GM21381 (cell line): ENCODE results near the gene TELO2.
"Not testable (repeated sequence)": the region's sequence is repeated elsewhere in the genome, so short reads cannot be mapped to it uniquely, and the experiment has no call there.

Source experiments
- ATAC-seq: cut with Tn5 transposase; IDR thresholded peaks from one replicate; pipeline ENCODE4 v1.9.1; 2021; ENCODE audit warnings: mild to moderate bottlenecking, moderate library complexity; ENCODE audit not compliant: unreplicated experiment

TELO2 gene

DNA sequence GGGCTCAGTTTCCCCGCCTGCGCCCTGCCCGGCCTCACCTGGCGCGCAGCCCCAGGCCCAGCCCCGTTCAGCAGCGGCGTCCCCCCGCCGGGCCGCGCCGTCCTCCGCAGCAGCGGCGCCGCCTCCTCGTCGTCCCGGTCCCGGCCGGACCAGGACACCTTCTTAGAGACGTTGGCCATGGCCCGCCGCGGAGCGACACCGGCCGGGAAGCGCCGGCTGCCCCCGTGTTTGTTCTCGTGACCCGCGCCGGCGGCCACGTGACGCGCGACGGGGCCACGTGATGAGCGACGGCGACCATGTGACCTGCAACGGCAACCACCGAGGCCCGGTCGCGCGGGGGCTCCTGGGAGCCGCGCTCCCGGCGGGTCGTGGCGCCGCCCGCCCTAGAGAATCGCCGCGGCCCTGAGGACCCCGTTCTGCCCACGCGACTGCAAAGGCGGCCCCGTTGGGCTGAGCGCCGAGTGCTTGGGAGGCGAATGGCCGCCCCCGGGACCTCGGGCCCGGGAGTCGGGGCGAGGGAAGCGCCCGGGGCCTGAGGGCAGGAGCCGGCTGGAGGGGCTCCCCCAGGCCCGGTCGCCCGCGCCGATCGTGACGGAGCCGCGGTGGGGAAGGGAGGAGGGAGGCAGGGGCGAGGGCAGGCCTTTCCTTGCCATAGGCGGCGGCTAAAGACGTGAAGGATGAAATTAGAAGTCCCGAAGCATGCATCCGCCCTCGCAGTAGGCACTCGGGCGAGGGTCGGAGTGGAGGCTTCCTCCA lies 18.2 kb upstream of the TELO2 start, which contains the start of gene CLCN7:
CLCN7 (minus strand) TSS at position 233 of the 756 bp plus-strand sequence; CDS start at position 179, 54 bp downstream.
- ATAC-seq = peak; percentile 88

DNA sequence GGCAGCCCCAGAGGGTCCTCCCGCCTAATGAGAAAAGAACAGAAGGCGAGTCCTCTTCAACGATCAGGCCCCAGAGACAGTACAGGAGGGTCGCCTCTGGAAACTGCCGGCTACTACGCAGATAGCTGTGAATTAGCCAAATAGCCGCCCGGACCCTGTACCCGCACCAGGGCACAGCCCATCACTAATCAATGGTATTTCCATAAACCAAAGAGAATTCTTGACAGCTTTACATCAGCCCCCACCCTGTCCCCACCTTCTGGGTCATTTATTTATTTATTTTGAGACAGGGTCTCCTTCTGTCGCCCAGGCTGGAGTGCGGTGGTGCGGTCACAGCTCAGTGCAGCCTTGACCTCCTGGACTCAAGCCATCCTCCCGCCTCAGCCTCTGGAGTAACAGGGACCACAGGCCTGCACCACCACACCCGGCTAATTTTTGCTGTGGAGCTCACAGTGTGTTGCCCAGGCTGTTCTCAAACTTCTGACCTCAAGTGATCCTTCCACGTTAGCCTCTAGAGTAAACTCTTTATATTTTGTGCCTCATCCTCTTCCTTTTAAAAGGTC lies 17.5 kb upstream of the TELO2 start:
- peak; percentile 7 for ATAC-seq

DNA sequence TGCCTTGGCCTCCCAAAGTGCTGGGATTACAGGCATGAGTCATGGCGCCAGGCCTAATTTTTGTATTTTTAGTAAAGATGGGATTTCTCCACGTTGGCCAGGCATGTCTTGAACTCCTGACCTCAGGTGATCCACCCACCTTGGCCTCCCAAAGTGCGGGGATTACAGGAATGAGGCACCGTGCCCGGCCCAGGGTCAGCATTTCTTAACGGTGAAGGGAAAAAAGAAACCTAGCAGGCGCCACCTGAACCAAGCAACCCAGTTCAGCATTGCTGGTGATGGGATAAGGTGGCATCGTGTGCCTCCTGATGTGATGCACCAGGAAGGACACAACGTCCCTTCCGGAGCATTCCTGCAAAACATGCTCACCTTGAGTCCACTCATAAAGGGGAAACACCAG lies 16.1 kb upstream of the TELO2 start:
- ATAC-seq = no peak

DNA sequence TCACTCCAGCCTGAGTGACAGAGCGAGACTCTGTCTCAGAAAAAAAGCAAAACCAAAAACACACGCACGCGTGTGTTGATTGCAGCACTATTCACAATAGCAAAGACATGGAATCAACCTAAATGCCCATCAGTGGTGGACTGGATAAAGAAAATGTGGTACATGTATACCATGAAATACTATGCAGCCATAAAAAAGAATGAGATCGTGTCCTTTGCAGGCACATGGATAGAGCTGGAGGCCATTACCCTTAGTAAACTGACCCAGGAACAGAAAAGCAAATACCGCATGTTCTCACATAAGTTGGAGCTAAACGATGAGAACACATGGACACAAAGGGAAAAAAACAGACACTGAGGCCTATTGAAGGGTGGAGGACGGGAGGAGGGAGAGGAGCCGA lies 14.2 kb upstream of the TELO2 start:
- not testable (repeated sequence) for ATAC-seq

DNA sequence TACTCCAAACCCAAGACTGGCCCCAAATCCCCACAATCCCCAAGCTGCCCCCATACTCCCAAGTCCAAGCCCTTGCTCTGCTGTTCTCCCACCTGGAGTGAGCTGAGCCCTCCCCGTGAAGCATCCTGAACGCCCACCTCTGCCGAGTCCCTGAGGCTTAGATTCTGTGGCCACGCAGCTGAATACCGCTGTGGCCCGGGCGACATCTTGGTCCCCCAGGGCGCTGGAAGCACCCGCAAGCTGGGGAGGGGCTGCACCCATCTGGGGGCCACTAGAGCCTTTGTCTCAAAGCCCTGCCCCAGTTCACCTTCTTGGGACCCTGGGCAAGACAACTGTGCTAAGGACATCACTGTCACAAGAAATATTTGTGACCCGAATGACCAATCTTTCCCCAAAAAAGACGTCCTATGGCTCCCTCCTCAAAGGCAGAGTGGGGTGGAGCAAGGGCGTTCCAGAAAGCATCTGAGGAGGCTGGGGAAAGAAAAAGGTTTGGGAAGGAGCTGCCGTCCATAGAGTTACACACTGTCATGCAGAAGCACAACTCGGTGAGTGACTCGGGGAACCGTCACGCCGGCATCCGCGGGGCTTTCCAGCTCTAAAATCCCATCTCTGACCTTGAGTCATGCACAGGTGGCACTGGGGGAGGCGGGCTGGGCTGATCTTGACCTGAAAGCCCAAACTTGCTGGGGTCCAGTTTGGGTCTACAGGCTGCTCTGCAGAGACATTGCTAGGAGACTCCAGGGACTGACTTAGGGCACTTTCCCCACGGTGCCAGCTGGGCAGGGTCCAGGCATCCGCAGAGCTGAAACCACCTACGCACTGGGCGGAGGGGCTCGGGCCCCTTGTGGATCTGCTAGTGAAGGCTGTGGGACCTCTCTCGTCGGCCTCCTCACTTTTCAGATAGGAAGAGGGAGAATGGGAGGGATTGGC lies 11.0 kb upstream of the TELO2 start:
- ATAC-seq = no peak

DNA sequence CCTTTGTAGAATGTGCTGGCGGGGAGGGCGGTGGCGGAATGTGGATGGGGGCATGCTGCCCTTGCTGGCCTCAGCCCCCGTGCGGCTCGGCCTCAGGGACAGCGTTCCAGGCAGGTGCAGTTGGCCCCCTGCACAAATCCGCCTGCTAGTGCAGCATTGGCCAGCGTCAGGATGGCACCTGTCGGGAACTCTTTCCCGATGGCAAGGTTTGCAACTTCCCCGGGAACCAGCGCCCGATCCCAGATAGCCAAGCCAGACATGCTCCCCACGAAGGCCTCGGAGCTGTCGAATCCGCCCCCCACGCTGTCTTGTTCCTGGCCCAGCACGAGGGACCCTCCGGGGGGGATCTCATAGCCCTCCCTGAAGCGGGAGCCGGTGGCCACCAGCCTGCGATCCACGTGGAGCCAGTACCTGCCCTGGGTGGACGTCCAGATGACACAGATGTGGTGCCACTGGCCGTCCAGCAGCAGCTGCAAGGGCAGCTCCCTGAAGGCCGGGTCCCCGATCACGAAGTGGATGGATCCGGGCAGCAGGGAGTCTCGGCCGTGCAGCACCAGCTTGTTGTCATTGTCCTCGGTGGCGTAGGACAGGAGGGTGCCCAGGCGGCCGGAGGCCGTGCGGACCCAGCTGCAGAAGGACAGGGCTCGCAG lies 7.2 kb upstream of the TELO2 start:
- no peak for ATAC-seq

DNA sequence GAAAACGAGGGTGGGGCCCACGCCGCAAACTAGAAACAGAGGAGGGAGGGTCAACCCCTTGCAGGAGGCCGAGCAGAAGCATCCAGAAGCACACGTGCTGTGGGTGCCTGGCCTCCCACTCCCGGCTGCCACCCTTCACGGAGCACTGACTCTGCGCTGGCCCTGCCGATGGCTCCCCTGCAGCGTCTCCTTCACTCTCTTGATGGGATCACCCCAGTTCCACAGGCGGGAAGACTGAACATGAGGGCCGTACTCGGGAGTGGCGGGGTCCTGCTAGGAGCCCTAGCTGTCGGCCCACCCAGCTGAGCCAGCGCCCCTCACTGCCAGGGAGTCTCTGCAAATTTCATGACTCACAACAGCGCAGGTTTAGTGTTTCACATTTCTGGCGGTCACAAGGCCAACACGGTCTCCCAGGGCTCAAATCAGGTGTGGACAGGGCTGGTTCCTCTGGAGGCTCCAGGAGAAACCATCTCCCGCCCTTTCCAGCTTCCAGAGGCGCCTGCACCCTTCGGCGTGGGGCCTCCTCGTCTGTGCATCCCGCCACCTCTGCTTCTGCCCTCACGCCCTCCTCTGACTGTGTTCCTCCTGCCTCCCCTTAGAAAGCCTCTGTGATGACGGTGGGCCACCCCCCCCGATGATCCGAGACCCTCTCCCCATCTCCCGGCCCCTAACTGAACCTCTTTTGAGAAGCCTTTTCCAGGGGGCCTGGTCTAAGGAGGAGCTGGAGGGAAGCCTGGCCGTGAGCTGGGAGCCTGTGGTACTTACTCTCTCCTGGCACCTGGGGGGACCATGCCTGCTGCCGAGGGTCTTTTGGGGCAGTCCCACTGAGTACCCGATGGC lies 6.4 kb upstream of the TELO2 start:
- no peak for ATAC-seq

DNA sequence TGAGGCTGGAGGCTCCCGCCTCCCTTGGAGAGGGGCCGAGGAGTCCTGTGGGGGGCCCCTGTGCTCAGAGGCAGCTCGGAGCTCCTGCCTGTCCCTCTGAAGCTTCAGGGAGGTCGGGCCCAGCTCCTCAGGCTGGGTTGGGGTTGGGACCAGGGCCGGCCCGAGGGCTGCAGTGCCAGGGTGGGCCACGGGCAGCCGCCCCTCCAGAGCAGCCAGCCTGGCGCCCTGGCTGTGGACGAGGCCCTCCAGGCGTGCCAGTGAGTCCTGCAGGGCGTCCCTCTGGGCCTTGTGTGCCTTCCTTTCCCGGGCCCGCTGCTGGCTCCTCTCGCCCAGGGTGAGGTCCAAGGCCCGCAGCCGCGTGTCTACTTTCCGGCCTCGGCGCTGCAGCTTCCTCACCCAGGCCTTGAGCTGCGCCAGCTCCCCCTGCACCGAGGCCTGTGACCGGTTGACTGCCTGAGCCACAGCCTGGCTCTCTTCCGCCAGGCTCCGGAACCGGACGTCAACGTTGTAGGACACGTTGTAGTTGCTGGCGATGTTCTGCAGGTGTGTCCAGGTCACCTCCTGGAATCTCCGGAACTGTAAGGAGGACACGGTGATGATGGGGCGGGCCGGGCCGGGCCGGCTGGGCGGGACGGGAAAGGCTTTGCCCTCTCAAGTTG lies 5.6 kb upstream of the TELO2 start:
- ATAC-seq = no peak

DNA sequence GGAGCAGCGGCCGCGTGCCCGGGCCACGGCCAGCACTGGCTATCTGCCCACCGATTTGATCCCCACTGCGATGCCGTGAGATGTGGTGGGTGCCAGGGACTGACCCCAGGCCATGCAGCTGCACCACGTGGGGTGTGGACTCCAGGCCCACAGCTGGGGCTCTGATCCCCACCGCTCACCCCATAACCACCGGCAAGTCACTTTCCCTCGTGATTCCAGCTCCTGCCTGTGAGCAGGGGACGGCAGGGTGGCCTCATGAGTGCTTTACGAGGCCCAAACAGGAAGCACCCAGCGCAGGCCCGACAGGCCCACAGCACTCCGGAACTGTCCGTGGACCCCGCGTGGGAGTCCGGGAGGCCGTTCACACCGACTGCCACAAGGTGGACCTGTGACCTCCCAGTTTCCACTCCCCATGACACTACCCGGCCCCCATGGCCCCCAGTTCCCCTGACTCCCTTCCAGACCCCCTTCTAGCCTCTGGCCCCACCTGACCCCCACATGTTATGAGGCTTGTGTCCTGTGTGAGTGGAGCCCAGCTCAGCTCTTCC lies 5.0 kb upstream of the TELO2 start:
- ATAC-seq = no peak

DNA sequence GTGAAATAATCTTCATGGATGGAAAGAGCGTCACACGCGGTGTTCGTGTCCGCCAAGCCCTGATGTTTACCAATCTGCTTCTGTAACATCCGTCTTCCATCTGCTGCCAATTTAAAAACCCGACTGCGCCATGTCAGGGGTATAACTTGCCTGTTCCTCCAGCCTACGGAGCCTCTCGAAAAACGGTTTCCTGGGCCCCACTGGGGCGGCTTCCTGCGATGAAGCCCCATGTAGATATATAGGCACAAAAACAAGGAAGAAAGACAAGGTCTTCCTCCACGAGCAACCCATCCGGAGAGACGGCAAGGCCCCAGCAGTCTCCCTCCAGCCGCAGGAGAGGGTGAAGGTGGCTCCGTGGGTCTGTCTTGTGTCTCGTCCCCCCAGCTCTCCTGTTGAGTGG lies 4.5 kb upstream of the TELO2 start, which contains the start of gene PTX4:
PTX4 (minus strand) TSS at position 326 of the 400 bp plus-strand sequence; CDS start at position 291, 35 bp downstream.
- ATAC-seq = no peak

DNA sequence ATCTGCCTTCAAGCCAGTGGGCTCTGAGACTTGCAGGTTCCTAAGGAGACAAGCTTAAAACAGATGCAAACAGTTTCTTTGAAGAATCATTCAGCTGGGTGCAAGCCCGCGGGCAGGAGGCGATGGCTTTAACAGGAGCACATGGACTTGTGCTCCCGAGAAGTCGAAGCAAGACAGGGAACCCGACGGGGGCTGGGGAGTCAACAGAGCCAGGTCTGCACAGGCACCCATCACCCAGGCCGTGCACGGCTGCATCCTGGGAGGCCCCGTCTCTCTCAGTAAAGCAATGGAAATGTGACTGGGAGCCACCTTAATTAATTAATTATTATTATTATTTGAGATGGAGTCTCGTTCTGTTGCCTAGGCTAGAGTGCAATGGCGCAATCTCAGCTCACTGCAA lies 4.1 kb upstream of the TELO2 start:
- no peak for ATAC-seq

DNA sequence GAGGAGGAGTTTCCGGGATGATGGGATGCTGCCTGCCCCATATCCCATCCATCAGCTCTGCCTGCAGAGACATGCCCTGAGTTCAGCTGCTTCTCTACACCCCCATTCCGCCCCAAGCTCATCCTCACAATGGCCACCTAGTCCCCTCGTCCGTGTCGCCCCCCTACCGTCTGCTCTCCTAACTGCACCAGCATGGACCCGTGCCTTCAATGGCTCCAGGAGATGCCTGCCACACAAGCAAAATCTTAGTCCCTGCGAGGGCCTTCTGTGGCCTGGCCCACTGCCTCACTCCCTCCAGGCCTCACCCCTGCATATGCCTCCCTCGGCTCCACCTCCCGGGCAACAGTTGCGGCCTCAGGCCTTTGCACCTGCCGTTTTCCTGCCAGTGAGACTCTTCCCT lies 1.8 kb upstream of the TELO2 start:
- no peak for ATAC-seq

DNA sequence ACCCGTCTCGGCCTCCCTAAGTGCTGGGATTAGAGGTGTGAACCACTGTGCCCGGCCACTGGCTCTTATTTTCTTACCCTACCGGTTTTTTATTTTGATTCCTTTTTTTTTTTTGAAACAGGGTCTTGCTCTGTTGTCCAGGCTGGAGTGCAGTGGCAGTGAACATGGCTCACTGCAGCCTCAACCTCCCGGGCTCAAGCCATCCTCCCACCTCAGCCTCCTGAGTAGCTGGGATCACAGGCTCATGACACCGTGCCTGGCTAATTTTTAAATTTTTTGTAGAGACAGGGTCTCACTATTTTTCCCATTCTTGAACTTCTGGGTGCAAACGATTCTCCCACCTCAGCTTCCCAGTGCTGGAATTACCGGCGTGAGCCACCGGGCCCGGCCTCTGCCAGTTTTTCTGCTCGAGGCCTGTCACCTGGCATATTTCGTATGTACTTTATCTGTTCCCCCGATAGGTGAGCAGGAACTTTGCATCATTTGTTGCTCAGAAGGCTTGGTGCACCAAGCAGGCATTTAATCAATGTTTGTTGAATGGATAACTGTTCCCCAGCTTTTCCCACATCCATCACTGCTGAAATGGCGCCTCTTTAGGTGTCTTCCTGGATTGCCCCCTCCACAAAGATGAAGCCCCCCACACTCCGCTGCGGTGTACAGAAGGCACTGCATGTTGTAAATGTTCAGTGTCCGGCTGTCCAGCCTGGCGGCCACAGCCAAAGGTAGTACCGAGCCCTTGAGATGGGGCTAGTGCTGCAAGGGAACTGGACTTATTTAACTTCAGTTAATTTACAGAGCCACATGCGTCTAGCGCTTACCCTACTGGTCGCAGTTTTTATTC lies 858 bp upstream of the TELO2 start:
- no peak for ATAC-seq

DNA sequence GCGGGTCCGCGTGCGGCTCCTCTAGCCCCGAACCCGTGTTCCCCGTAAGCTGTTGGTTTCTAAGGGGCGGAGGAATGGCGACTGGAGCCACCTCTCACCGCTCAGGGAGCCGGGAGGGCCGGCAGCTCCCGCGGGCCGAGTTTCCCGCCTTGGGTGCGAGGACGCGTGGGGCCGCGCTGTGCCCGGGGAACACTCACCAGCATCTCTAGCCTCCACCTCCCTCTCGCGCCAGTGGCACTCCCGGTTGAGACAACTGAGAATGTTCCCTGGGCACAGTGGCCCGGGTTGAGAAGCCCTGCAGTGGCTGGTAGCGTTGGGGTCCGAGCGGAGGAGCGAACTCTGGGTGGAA lies 560 bp downstream of the TELO2 start:
- ATAC-seq = peak; percentile 7

DNA sequence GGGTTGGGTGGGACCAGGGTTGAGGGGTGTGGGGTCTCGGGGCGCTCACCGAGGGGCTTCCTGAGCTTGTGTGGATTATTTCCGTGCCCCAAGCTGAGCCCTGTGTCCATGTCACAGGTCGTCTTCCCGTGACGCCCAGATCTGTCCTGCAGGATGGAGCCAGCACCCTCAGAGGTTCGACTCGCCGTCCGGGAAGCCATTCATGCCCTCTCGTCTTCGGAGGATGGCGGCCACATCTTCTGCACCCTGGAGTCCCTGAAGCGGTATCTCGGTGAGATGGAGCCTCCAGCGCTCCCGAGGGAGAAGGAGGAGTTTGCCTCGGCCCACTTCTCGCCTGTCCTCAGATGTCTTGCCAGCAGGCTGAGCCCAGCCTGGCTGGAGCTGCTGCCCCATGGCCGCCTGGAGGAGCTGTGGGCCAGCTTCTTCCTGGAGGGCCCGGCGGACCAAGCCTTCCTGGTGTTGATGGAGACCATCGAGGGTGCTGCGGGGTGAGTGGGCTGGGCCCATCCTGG lies 1.0 kb downstream of the TELO2 start:
- no peak for ATAC-seq

DNA sequence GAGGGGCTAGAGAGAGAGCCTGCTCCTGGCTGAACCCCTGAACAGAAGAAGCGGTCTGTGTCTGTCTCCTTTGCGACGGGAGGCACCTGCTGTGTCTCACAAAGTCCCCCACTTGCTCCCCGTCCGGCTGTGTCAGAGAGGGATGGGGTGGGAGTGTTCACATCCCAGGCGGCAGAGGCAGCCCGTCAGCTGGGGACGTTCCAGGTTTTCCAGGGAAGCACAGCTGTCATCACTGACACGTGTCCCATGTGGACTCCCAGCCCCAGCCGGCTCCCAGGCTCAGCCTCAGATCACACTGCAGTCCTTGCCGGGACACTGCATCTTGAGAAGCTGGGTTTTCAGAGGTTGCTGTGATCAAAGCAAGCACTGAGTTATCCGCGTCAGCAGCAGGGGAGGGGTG lies 1.6 kb downstream of the TELO2 start:
- no peak for ATAC-seq

DNA sequence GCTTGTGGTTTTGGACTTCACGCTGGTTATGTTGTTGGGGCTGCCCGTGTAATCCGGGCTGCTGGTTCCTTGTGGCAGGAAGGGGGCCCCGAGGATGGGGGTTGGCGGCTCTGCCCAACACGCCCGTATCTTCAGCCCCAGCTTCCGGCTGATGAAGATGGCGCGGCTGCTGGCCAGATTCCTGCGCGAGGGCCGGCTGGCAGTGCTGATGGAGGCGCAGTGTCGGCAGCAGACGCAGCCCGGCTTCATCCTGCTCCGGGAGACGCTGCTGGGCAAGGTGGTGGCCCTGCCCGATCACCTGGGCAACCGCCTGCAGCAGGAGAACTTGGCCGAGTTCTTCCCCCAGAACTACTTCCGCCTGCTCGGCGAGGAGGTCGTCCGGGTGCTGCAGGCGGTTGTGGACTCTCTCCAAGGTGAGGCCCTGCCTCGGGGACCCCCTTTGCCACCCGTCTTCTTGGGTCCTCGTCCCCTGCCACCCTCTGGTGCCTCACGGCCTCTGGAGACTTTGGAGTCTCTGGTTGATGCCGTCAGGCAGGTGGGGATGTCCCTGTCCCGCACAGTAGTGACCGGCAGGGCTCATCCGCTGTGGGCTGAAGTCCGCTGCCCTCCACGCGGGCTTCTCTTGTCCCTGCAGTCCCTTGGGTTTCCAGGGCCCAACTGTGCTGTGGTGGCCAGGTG lies 2.2 kb downstream of the TELO2 start:
- ATAC-seq = no peak

DNA sequence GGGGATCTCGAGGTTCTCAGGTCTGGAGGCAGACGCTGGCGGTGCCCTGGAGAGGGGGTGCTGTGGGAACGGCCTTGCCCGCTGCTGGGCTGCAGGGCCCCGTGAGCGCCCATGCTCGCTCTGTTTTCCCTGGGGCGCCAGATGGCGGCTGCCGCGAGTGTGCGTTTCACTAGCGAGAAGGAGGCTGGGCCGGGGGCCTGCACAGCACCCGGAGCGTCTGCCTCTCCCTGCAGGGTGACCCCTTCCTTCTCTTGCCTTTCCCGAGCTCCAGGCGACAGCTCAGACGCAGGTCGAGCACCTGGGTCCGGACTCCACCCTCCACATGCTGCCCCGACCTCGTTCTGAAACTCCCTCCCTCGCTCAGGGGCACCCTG lies 2.7 kb downstream of the TELO2 start:
- no peak for ATAC-seq
